Measurements from ENCODE around the gene ZNF689.

ZNF689 gene

DNA sequence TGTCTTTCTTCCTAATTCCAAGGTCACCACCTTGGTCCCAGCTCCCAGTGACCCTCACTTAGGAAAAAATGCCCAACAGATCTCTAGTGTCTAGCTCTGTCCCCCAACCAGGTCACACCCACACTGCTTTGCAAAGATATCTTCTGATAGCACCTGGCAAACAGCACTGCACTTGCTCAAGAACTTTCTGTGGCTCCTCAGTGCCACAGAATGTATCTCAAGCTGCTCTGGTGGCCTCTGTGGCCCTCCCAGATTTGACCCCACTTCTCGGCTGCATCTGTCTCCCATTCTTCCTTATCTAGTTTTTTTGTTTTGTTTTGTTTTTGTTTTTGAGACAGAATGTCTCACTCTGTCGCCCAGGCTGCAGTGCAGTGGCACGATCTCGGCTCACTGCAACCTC lies 43.7 kb downstream of the ZNF689 start:
- DNase-seq (ENCODE audit: low read depth in 1 of 2, low spot score in 1 of 2) = no peak

- DNase-seq (ENCODE audit: low read depth in 1 of 2, low spot score in 1 of 2) = no peak
Observed at GRCh38 chr16:30565984-30566383, 44.2 kb downstream of the ZNF689 start.

DNA sequence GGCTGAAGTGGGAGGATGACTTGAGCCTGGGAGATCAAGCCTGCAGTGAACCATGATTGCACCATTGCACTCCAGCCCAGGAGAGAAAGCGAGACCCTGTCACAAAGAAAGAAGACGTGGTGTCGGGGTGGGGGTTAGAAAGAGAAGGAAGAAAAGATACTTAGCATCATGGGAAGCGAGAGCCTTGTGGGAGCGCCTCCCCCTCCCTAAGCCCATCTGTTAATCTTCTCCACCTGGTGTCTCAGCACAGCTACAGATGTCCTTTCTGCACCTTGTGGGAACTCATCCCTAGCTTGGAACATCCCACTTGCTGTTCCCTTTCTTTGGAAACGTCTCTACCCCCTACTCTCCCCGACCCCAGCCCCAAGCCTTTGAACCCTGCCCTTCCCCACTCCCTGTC lies 44.7 kb downstream of the ZNF689 start:
- no peak for DNase-seq (ENCODE audit: low read depth in 1 of 2, low spot score in 1 of 2)

DNA sequence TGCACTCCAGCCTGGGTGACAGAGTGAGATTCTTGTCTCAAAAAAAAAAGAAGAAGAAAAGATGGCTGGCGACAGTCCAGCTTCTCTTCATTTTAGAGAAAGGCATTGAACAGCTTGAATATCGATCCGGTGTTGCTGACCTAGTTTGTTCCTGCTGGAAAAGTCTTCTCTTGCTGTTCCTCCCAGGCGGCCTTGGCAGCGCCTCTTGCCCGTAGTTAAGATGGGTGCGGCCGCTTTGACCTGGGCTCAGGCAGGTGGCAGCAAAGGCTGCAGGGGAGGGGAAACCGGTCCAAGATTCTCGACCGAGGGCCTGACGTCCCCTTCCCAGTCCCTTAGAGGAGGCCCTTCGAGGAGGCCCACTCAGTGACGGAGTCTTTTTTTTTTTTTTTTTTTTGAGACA lies 48.2 kb downstream of the ZNF689 start:
- no peak for DNase-seq (ENCODE audit: low read depth in 1 of 2, low spot score in 1 of 2)

DNA sequence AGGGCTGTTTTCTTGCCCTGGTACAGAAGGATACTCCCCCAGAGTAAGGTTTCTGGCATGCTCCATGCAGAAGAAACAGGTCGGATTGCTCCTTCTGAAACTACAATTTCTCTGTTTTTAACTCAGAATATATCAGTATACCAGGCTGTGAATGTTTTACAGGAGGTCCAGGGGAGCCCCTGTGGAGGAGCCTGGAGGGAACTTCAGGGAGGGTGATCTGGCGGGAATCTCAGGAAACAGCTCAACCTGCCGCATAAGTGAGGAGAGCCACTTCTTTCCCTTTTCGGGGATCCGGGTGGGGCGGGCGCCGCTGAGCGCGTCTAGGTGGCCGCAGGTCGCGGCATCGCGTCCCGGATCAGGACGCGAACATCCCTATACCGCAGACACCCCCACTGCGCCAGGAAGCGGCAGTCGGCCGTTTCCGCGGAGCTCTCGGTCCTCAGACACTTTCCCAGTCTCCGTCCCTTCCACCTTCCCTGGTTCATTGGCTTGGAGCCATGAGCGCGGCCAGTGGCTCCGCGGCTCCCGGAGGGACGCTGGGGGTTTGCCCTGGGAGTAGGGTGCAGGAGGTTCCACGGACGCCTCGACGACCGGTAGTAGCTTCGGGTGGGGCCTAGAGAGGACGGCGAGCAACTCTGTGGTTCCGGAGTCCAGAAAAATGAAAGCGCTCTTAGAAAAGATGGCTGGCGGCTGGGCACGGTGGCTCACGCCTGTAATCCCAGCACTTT lies 48.9 kb downstream of the ZNF689 start:
- DNase-seq (ENCODE audit: low read depth in 1 of 2, low spot score in 1 of 2) = no peak

- DNase-seq (ENCODE audit: low read depth in 1 of 2, low spot score in 1 of 2) = no peak
Observed at GRCh38 chr16:30559690-30560089, 50.5 kb downstream of the ZNF689 start.

DNA sequence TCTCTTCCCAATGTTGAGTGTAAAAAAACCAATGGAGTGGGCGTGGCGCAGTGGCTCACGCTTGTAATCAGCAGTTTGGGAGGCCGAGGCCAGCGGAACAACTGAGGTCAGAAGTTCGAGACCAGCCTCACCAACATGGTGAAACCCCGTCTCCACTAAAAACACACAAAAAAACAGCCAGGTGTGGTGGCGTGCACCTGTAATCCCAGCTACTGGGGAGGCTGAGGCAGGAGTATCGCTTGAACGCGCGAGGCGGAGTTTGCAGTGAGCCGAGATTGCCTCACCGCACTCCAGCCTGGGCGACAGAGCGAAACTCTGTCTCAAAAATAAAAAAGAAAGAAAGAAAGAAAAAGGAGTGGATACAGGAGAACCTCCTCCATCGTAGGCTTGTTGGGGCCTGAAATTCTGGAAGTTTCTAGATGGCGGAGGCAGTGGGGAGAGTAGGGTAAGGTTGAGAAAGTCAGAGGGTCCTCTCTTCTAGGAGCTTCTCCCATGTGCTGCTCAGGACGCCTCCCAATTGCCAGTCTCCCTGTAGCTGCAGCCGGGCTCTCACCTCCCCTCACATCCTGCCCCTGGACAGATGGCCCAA lies 51.3 kb downstream of the ZNF689 start:
- no peak for DNase-seq (ENCODE audit: low read depth in 1 of 2, low spot score in 1 of 2)

GRCh38 chr16:30557957-30558788 lies 52.0 kb downstream of the ZNF689 start, which contains the start of gene ZNF764:
Gene ZNF764, minus strand, starts transcription at chr16:30558374. Its CDS starts 192 bp downstream, at chr16:30558182.
- peak; percentile 91 to 93 for DNase-seq (ENCODE audit: low read depth in 1 of 2, low spot score in 1 of 2)

DNA sequence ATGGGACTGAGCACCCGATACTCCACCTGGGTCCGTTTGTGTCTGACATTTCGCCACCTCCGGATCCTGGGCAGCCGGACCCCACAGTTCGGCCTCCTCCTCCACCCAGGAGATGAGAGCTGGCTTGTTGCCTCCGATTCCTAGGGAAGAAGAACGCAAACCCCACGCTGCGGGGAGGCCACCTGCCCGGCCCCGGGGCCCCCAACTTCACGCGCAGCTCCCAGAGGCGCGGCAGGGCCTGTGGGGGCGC lies 52.6 kb downstream of the ZNF689 start:
- peak in 1 of 2 donors; percentile 40 for DNase-seq (ENCODE audit: low read depth in 1 of 2, low spot score in 1 of 2)

- no peak for DNase-seq (ENCODE audit: low read depth in 1 of 2, low spot score in 1 of 2)
Observed at GRCh38 chr16:30556125-30556473, 54.1 kb downstream of the ZNF689 start.

DNA sequence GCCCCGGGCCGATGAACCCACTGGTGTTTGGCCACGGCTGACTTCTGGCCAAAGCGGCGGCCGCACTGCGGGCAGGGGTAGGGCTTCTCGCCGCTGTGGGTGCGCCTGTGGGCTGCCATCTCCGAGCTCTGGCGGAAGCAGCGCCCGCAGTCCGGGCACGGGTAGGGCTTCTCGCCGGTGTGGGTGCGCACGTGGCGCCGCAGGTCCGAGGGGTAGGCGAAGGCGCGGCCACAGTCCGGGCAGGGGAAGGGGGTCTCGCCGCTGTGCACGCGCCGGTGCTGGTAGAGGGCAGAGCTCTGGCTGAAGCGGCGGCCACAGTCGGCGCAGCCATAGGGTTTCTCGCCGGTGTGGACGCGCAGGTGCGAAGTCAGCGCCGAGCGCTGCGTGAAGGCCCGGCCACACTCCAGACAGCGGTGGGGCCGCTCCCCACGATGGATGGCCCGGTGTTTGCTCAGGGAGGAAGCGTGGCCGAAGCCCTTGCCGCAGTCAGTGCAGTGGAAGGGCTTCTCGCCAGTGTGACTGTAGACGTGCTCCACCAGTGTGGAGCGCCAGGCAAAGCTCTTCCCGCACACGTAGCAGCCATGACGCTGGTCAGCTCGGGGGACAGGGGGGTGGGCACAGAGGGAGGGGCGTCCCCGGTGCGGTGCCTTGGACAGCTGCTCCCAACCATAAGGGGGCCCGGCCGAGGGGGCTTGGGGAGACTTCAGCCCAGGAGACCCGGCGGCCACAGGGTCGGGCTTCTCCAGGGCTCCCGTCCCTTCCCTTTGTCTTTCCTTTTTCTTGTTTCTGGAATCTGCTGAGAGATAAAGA lies 54.7 kb downstream of the ZNF689 start:
- DNase-seq (ENCODE audit: low read depth in 1 of 2, low spot score in 1 of 2) = no peak

DNA sequence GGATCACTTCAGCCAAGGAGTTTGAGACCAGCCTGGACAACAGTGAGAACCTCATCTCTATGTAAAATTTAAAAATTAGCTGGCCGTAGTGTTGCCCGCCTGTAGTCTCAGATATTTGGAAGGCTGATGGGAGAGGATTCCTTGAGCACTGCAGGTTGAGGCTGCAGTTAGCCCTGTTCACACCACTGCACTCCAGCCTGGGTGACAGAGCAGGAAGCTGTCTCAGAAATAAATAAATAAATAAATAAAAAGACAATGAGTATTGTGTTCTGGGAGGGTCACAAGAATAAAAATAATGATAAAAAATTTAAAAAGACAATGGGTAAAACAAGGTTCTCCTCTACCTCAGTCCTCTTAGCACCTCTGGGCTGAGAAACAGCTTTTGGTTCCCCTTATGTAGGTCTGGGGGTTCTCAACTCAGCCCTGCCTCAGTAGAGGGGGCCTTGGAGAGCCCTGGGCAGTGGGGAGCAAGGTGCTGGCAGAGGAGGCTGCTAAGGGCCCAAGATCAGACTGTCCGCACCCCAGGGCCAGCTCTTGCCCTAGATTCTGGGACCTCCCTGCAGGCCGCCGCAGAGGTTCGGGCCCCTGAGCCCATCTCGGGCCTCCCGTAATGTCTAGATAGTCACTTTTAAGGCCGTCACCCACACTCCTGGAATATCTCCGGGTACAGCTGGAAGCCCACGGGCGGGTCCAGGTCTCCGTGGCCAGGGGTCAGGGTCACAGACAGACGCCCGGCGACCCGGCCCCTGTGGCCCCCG lies 55.5 kb downstream of the ZNF689 start:
- DNase-seq (ENCODE audit: low read depth in 1 of 2, low spot score in 1 of 2) = no peak

DNA sequence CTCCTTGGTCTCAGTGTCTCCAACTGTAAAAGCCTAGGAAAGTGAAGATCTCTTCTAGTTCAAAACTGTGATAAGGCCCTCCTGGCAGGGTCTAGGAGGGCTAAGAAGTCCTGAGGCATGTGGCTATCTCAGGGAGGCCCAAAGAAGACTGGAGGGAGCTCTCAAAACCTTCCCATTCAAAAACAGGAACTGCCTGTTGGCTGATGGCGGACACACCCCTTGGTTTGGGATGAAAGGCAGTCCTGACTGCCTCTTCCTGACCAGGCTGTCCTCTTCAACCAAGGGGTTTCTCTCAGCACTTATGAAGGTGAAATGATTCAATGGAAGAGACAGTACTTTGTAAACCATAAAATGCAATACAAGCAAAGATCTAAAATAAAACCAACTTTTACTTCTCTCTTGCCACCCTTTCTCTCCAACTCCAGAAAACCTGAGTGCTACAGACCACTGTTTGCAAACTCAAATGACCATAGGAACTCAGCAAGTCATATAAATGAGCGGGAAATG lies 56.7 kb downstream of the ZNF689 start:
- DNase-seq (ENCODE audit: low read depth in 1 of 2, low spot score in 1 of 2) = no peak

DNA sequence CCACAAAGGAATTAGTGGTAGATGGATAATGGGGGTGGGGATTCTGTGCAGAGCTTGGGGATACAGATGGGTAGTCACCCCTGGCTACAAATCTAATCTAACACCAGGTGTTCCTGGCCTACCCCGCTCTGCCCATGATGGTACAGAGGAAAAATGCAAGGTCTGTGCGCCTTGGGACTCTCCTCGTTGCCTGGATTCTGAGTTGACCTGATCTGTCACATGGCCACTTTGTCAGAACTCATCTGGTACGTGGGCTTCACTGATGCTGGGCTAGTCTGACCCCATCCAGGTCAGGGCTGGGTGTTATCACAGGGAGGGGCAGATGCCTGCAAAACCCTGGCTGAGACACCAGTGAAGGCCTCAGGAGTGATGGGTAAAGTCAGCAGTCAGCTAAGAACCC lies 57.2 kb downstream of the ZNF689 start:
- no peak for DNase-seq (ENCODE audit: low read depth in 1 of 2, low spot score in 1 of 2)

Measured in stimulated activated CD4-positive, alpha-beta T cell treated with anti-CD3 and anti-CD28 coated beads, Interleukin-15, amount 100 ng/mL, for 1 hour (primary cell).